Left forelimb (tissue), 1 donor: ENCODE results near the gene CEACAM3.
A peak's percentile ranks its signal among the peaks of the same experiment; 100 is the strongest.

ENCODE experiments used
- DNase-seq: peaks from one replicate; pipeline ENCODE4 v3.0.0-alpha.2; 2018; ENCODE audit warnings: low spot score

Gene CEACAM3

GRCh38 chr19:41844601-41845000 is 48.2 kb downstream of the CEACAM3 start, which contains the start of gene LYPD4:
TSS of gene LYPD4 (minus strand) at chr19:41844683. CDS start at chr19:41839285, 5,398 bp downstream.
- DNase-seq = no peak

GRCh38 chr19:41845001-41845050 is 48.4 kb downstream of the CEACAM3 start, which contains the start of gene DMRTC2:
TSS of gene DMRTC2 (plus strand) at chr19:41845042. CDS start at chr19:41847429, 2,387 bp downstream.
- no peak for DNase-seq

- DNase-seq = no peak
These were observed 48.7 kb downstream of the CEACAM3 start for GRCh38 chr19:41845051-41845590.

GRCh38 chr19:41847351-41848105 is 51.1 kb downstream of the CEACAM3 start:
- no peak for DNase-seq

- DNase-seq = no peak
These were observed 52.3 kb downstream of the CEACAM3 start for GRCh38 chr19:41848666-41849065.

GRCh38 chr19:41849067-41849466 is 52.7 kb downstream of the CEACAM3 start:
- no peak for DNase-seq

- no peak for DNase-seq
These were observed 54.0 kb downstream of the CEACAM3 start for GRCh38 chr19:41850381-41850780.

- no peak for DNase-seq
These were observed 55.1 kb downstream of the CEACAM3 start for GRCh38 chr19:41851456-41851855.

- no peak for DNase-seq
These were observed 57.0 kb downstream of the CEACAM3 start for GRCh38 chr19:41853344-41853743.

GRCh38 chr19:41853768-41854167 is 57.4 kb downstream of the CEACAM3 start:
- DNase-seq = no peak

GRCh38 chr19:41859213-41859617 is 62.8 kb downstream of the CEACAM3 start:
- DNase-seq = no peak

- DNase-seq = peak; percentile 99
These were observed 63.4 kb downstream of the CEACAM3 start, which contains the start of gene RPS19 for GRCh38 chr19:41859618-41860418. TSS of gene RPS19 (plus strand) at chr19:41860255. CDS start at chr19:41860775, 520 bp downstream.

- DNase-seq = no peak
These were observed 64.2 kb downstream of the CEACAM3 start for GRCh38 chr19:41860419-41861115.
